Mesodermal cell (in vitro differentiated cells): ENCODE data around the gene ISCU.
"Not testable (repeated sequence)": the region's sequence is repeated elsewhere in the genome, so short reads cannot be mapped to it uniquely, and the experiment has no call there.

ENCODE experiments used
- H3K27ac ChIP-seq: 2 replicates; pipeline ENCODE4 v1.7.0; 2013; ENCODE audit warnings: mild to moderate bottlenecking, low read depth, low read length, moderate library complexity; ENCODE audit not compliant: severe bottlenecking
- H3K36me3 ChIP-seq: 2 replicates; pipeline ENCODE4 v1.7.1; 2013; ENCODE audit warnings: mild to moderate bottlenecking, low read length, moderate library complexity; ENCODE audit not compliant: control insufficient read depth, insufficient read depth
- H3K4me1 ChIP-seq: one replicate; pipeline ENCODE4 v1.7.1; 2013; ENCODE audit warnings: mild to moderate bottlenecking, low read length; ENCODE audit not compliant: insufficient read depth, control insufficient read depth, poor library complexity, severe bottlenecking
- H3K4me3 ChIP-seq: 2 replicates; pipeline ENCODE4 v1.7.0; 2013; ENCODE audit warnings: low read length, control low read depth, mild to moderate bottlenecking; ENCODE audit not compliant: insufficient read depth, poor library complexity, severe bottlenecking; ENCODE audit errors: extremely low read depth
- H3K9me3 ChIP-seq: 2 replicates; pipeline ENCODE4 v1.7.1; 2013; ENCODE audit warnings: mild to moderate bottlenecking, low read length, moderate library complexity; ENCODE audit not compliant: control insufficient read depth
- WGBS, 2 experiments: methylation state at CpG; one replicate each; pipeline ENCODE4 v1.1.5; 2013; ENCODE audit warnings: missing lambda C conversion rate in 2 of 2; ENCODE audit not compliant: insufficient coverage in 2 of 2; 5-methylcytosine and 5-hydroxymethylcytosine counted together

ISCU gene

DNA sequence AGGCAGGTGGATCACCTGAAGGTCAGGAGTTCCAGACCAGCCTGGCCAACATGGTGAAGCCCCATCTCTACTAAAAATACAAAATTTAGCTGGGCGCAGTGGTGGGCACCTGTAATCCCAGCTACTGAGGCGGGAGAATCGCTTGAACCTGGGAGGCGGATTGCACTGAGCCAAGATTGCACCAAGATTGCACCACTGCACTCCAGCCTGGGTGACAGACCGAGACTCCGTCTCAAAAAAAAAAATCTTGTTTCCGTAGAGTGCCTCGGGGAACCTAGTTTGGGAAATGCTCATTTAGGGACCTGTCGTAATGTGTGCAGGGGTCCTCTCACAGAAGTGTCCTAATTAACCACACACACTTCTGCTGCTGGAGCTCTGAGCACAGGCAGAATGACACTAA, 28.1 kb downstream of the ISCU start:
- 97 to 99% methylated on average over 9 of the region's 9 CpGs for WGBS, 2 experiments
- peaks cover 18% of the 10 kb centered on the region for H3K4me1 ChIP-seq
- H3K4me3 ChIP-seq, H3K27ac ChIP-seq, H3K36me3 ChIP-seq, H3K9me3 ChIP-seq: not testable (repeated sequence)

DNA sequence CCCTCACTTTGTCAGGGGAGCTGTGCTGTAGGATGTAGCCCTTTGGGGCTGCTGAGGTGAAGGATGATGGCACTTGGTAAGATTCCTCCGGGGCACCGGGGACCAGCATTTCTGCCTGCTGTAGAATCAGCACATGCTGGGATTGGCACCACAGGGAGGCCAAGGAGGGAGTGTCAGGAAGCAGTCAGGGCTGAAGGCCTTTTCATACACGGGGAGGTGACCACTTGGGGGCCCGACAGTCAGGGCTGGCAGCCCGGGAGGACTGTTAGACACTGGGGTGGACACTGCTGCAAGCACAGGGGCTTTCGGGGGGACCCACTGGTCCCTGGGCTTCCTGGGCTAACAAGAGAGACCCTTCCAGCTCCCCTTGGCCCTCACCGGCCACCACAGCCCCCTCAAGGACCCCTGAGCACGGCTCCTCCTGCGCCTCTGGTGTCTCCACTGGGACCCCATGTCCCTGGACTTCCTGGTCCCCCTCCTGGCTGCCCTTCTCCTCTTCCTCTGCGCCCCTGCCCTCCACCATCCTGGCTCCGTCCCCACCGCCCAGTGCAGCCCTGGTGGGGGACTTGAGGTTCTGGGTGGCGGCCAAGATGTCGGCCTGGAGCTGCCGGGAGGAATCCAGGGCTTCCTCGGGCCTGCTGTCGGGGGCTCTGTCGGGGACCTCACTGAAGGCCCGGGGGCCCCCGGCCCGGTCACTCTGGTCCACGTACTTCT, 29.0 kb downstream of the ISCU start:
- Histone ChIP-seq H3K9me3 (no peaks in the 10 kb centered on the region), H3K36me3 (no peaks in the 10 kb centered on the region), H3K4me1 (peaks cover 18% of the 10 kb centered on the region), H3K27ac (no peak overlapping the region), H3K4me3 (no peak overlapping the region)
- WGBS, 2 experiments = 90 to 91% methylated on average over 18 to 20 of the region's 22 CpGs

GRCh38 chr12:108592033-108592909, 29.9 kb downstream of the ISCU start:
- H3K9me3 ChIP-seq = no peaks in the 10 kb centered on the region
- no peaks in the 10 kb centered on the region for H3K36me3 ChIP-seq
- peaks cover 22% of the 10 kb centered on the region for H3K4me1 ChIP-seq
- no peak overlapping the region for H3K4me3 ChIP-seq
- 94 to 95% methylated on average over 11 of the region's 25 CpGs for WGBS, 2 experiments
- H3K27ac ChIP-seq = no peak overlapping the region

DNA sequence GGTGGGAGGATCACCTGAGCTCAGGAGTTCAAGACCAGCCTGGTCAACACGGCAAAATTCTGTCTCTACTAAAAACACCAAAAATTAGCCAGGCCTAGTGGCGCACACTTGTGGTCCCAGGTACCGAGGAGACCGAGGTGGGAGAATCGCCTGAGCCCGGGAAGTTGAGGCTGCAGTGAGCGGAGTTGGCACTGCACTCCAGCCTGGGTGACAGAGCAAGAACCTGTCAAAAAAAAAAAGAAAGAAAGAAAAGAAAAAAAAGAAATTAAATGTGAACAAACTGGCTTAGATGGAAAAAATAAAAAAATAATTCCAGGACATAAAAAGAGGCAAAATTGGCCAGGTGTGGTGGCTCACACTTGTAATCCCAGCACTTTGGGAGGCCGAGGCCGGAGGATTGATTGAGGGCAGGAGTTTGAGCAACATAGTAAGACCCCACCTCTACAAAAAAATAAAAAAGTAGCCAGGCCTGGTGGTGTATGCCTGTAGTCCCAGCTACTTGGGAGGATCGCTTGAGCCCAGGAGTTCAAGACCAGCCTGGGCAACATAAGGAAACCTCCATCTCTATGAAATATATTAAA, 32.0 kb downstream of the ISCU start:
- Histone ChIP-seq H3K4me1 (peaks cover 21% of the 10 kb centered on the region), H3K27ac (no peak overlapping the region), H3K9me3 (no peaks in the 10 kb centered on the region), H3K4me3 (no peak overlapping the region), H3K36me3 (no peaks in the 10 kb centered on the region)
- 100% methylated on average over 1 to 3 of the region's 10 CpGs for WGBS, 2 experiments

DNA sequence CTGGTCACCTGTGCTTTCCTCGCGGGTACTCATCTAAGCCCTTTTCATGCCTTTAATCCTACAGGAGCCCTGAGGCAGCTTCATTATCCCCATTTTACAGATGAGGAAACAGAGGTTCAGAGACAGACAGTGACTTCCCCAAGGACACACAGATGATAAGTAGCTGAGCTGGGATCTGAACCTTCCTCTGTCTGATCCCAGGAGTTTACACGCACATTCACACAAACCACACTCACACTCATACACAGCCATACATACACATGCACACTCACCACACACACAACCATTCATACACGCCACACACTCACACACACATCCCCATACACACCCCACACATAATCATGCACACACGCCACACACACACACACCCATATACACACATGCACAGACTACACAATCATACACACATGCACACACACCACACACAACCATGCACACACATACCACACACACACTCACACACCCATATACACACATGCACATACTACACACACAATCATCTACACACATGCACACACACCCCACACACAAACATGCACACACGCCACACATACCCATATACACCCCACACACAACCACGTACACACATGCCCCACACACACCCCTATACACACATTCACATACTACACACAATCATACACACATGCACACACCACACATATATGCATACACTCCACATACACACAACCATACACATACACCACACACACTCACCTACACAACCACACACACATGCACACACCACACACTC, 32.7 kb downstream of the ISCU start:
- H3K9me3 ChIP-seq = no peaks in the 10 kb centered on the region
- WGBS, 2 experiments = 94 to 95% methylated on average over 5 to 6 of the region's 7 CpGs

GRCh38 chr12:108595711-108596647, 33.6 kb downstream of the ISCU start:
- WGBS, 2 experiments = 90 to 93% methylated on average over 11 to 16 of the region's 17 CpGs
- peaks cover 13% of the 10 kb centered on the region for H3K4me1 ChIP-seq
- H3K27ac ChIP-seq = no peak overlapping the region
- H3K9me3 ChIP-seq = no peaks in the 10 kb centered on the region
- H3K4me3 ChIP-seq = no peak overlapping the region
- H3K36me3 ChIP-seq = no peaks in the 10 kb centered on the region

More for the DNA sequence above, 32.7 kb downstream of the ISCU start:
- H3K36me3 ChIP-seq = no peaks in the 10 kb centered on the region
- H3K4me1 ChIP-seq = peaks cover 13% of the 10 kb centered on the region
- H3K4me3 ChIP-seq = no peak overlapping the region
- H3K27ac ChIP-seq = no peak overlapping the region

GRCh38 chr12:108596854-108597558, 34.6 kb downstream of the ISCU start:
- Histone ChIP-seq H3K36me3 (no peaks in the 10 kb centered on the region), H3K9me3 (no peaks in the 10 kb centered on the region), H3K27ac (no peak overlapping the region), H3K4me3 (no peak overlapping the region), H3K4me1 (peaks cover 13% of the 10 kb centered on the region)
- 81 to 82% methylated on average over 6 of the region's 10 CpGs for WGBS, 2 experiments

DNA sequence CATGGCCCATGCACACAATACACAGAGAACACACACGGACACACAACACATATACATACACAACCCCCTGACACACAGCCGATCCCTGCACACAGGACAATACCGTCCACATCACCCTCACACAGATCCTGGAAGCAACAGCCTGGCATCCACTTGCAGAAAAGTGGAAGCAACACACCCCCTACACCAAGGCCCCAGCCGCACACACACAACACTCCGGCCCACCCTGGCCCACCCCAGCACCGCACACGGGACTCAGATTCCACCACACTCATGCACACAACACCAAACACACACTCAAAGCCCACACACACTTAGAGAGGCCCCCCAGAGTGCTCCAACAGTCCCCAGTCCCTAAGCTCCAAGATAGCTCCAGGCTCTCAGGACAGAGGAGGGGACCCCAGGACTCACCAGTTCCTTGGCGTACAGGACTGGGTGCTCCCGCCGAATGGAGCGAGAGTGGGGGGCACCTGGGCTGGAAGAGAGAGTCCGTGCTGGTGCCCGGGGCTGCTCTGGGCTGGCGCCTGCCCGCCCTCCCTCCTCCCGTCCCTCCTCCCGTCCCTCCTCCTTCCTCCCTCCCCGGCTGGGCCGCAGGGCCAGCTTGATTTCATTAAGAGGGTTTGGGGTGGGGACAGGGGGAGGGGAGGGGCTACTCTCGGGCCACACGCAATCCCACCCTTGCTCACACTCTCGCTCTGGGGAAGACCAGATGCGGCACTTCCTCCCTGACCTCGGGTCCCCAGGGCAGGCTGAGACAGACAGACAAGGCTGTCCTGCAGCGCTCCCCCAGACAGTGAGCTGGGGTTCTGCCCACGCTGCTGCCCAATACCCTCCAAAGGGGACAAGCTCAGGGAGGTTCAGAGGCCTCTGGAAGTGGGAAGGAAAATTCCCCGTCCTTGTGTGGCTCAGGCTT, 35.4 kb downstream of the ISCU start, which contains the start of gene TMEM119:
Gene TMEM119 (minus strand): TSS at position 526 of the 913 bp plus-strand sequence. CDS start 5,701 bp downstream, outside the sequence.
- peaks cover 13% of the 10 kb centered on the region for H3K4me1 ChIP-seq
- H3K36me3 ChIP-seq = no peaks in the 10 kb centered on the region
- peak within 1 kb of the TSS; percentile 14 for H3K4me3 ChIP-seq
- H3K9me3 ChIP-seq = no peaks in the 10 kb centered on the region
- WGBS, 2 experiments = 73 to 74% methylated on average over 11 to 14 of the region's 27 CpGs
- H3K27ac ChIP-seq = peak within 1 kb of the TSS; percentile 36
